HG03175 (cell line): ENCODE measurements around the gene EFCAB10.
"Not testable (repeated sequence)": the region's sequence is repeated elsewhere in the genome, so short reads cannot be mapped to it uniquely, and the experiment has no call there.

Experiments
- ATAC-seq: cut with Tn5 transposase; IDR thresholded peaks from one replicate; pipeline ENCODE4 v1.9.1; 2021; ENCODE audit warnings: mild to moderate bottlenecking, moderate library complexity; ENCODE audit not compliant: unreplicated experiment

Gene EFCAB10

GRCh38 chr7:105599551-105599950 is 18.3 kb upstream of the EFCAB10 start:
- ATAC-seq, result no peak

GRCh38 chr7:105599080-105599479 is 17.8 kb upstream of the EFCAB10 start:
- not testable (repeated sequence) for ATAC-seq

GRCh38 chr7:105596866-105597265 is 15.6 kb upstream of the EFCAB10 start:
- ATAC-seq, result no peak

- no peak for ATAC-seq
These were observed 12.7 kb upstream of the EFCAB10 start for GRCh38 chr7:105594034-105594433.

GRCh38 chr7:105591522-105591921 is 10.2 kb upstream of the EFCAB10 start:
- ATAC-seq, result no peak

- no peak for ATAC-seq
These were observed 9.5 kb upstream of the EFCAB10 start for GRCh38 chr7:105590793-105591192.

GRCh38 chr7:105589356-105590077 is 8.2 kb upstream of the EFCAB10 start:
- peak; percentile 86 for ATAC-seq

- no peak for ATAC-seq
These were observed 6.8 kb upstream of the EFCAB10 start for GRCh38 chr7:105587909-105588635.

GRCh38 chr7:105585850-105586500 is 4.7 kb upstream of the EFCAB10 start:
- no peak for ATAC-seq

- no peak for ATAC-seq
These were observed 2.9 kb upstream of the EFCAB10 start for GRCh38 chr7:105584165-105584564.

GRCh38 chr7:105583061-105583460 is 1.8 kb upstream of the EFCAB10 start:
- no peak for ATAC-seq

- no peak for ATAC-seq
These were observed 1.1 kb downstream of the EFCAB10 start for GRCh38 chr7:105580022-105580740.

GRCh38 chr7:105578496-105578895 is 2.8 kb downstream of the EFCAB10 start:
- ATAC-seq, result no peak

GRCh38 chr7:105577251-105577650 is 4.0 kb downstream of the EFCAB10 start:
- no peak for ATAC-seq

GRCh38 chr7:105571891-105572290 is 9.4 kb downstream of the EFCAB10 start:
- ATAC-seq, result no peak

GRCh38 chr7:105567821-105568220 is 13.5 kb downstream of the EFCAB10 start:
- ATAC-seq, result no peak

- ATAC-seq, result no peak
These were observed 14.3 kb downstream of the EFCAB10 start for GRCh38 chr7:105567024-105567423.

GRCh38 chr7:105565190-105565589 is 16.1 kb downstream of the EFCAB10 start:
- no peak for ATAC-seq

GRCh38 chr7:105559926-105560325 is 21.4 kb downstream of the EFCAB10 start:
- ATAC-seq, result no peak

- ATAC-seq, result no peak
These were observed 43.0 kb downstream of the EFCAB10 start for GRCh38 chr7:105538339-105538738.
